GM19438 (cell line): ENCODE results near the gene RALGAPA2.

ENCODE experiments used
- ATAC-seq: cut with Tn5 transposase; IDR thresholded peaks from one replicate; pipeline ENCODE4 v1.9.1; 2021; ENCODE audit warnings: low read depth; ENCODE audit not compliant: unreplicated experiment

The RALGAPA2 gene

DNA sequence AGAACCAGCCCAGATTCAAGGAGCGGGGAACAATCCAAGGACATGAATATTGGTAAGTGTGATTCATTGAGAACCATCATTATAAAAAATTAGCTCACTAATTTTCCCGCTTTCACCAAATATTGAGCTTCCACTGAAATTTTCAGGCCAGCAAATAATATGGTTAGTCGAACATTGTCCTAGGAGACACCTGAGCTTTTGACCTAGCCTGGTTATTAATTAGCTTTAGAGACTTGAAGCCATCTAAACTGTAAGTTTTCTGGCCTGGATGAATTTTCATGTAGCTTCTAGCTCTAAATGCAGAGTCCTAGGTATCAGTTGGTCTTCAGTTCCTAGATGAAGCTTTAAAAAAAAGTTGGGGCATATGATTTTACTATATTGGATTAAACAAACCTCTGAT is 17.1 kb upstream of the RALGAPA2 start:
- ATAC-seq, result no peak

DNA sequence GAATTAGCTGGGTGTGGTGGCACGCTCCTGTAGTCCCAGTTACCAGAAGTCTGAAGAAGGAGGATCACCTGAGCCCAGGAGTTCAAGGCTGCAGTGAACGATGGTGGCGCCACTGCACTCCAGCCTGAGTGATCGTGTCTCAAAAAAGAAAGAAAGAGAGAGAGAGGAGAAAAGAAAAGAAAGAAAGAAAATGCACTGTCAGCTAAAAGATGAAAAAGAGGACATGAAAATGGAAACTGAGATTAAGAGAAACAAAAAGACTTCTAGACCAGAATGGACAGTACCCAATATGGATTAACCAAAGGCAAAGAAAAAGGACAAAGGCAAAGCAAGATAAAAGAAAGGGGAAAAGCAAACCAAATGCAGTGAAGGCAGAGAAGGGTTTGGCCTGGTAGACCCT is 9.0 kb upstream of the RALGAPA2 start:
- ATAC-seq, result no peak

GRCh38 chr20:20720158-20720557 is 7.7 kb upstream of the RALGAPA2 start:
- ATAC-seq, result no peak

DNA sequence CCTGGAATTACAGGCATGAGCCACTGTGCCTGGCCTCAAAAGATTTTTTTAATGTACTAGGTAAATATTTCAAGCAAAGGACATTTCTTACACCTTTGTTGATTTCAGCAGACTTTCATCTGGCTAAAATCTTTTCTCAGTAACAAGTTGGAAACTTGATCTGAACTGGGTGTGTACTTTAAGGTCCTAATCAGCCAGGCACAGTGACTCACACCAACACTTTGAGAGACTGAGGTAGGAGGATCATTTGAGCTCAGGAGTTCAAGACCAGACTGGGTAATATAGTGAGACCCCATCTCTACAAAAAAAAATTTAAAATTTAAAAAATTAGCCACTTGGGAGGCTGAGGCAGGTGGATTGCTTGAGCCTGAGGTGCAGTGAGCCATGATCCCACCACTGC is 7.0 kb upstream of the RALGAPA2 start:
- no peak for ATAC-seq

DNA sequence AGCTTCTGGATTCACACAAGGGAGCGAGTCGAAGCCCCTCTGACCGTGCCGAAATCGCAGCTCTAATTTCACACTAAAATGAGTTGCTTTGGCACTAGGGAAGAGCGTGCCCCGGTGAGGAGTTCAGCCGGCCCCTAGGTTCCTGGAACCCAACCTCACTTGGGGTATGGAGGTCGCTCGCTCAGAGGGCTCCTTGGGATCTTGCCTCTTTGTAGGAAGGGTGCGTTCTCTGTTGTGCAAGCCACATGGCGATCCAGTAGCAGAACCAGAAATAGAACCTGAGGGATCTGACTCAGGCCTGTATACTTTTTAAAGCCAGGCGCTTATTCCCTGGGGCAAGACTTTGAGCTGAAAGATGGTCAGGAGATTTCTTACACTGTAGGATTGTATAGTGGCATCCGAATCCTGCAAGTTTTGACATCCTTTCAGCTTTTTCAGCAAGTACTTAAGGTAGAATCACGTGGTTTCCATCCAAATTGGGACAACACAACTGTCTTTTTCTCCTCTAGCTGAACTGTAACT is 861 bp upstream of the RALGAPA2 start:
- ATAC-seq, result no peak

DNA sequence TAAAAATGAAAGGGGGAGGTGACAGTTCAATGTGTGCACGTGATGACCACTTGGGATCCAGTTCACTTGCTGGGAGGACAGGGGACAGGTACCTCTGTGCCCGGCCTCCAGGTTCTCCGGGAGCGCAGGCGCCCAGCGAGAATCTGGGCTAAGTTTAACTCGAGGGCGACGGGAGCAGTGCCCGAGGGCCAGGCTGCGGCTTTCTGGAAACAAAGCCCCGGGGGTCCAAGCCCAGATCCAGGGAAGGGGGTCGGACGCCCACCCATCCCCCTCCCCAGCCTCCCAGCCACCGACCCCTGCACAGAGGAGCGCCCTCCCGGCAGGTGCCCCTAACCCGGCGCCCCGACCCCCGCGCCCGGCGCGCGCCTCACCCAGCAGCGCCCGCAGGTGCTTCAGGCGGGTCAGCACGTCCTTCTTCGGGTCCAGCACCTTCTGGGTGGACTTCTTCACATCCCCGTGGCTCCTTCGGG is 405 bp downstream of the RALGAPA2 start:
- ATAC-seq, result peak; percentile 10

- ATAC-seq, result no peak
These were observed 1.0 kb downstream of the RALGAPA2 start for GRCh38 chr20:20711413-20711812.

- peak; percentile 36 for ATAC-seq
These were observed 1.8 kb downstream of the RALGAPA2 start for GRCh38 chr20:20710443-20711315.

DNA sequence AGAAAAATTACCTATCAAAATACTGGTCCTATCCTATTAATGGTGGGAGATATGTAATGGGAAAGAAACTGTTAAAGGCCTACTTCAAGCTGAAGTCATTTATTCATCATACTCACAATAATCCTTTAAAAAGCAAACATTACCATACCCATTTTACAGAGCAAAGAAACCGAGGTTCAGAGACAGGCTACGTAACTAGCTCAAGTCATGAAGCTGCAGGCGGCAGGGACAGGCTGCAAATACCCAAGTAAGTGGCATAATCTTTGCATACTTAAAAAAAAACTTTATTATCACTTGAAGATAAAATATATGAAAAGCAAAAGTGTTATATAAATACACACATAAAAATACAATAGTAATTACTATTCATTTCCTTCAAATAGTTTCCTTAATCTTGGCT is 2.6 kb downstream of the RALGAPA2 start:
- no peak for ATAC-seq

GRCh38 chr20:20706285-20706684 is 6.2 kb downstream of the RALGAPA2 start:
- ATAC-seq, result no peak

DNA sequence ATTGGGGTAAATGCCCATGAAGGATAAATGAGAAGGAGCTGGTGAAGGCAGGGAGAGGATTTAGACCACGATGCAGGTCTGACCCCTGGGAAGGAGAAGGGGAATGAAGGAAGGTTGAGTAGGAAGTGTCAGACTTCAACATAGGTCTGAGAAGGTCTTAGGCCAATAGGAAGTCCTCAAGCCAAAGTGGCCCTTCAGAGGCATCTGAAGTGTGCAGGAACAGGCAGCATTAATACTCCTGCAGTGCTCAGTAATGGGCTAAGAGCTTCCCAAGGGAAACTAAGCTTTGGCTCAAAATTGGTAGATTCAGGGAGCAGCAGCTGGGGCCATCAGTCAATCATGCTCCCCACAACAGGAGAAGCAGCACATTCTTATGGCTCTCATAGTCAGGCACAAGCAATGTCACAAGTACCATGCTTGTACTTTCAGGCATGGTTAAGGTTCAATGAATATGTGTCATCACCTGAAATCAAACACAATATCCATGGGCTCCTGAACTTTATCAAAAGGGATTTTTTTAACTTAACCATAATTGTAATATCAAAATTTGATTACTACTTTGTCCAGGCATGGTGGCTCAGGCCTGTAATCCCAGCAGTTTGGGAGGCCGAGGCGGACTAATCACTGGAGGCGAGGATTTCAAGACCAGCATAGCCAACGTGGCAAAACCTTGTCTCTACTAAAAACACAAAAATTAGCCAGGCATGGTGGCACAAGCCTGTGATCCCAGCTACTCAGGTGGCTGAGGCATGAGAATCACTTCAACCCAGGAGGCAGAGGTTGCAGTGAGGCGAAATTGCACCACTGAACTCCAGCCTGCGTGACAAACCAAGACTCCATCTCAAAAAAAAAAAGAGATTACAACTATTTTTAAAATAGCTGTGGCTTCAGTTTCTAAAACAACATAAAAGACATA is 9.9 kb downstream of the RALGAPA2 start:
- ATAC-seq, result no peak

GRCh38 chr20:20699917-20700316 is 12.5 kb downstream of the RALGAPA2 start:
- no peak for ATAC-seq

GRCh38 chr20:20699144-20699543 is 13.3 kb downstream of the RALGAPA2 start:
- ATAC-seq, result no peak

- ATAC-seq, result no peak
These were observed 15.1 kb downstream of the RALGAPA2 start for GRCh38 chr20:20697325-20697845.

- ATAC-seq, result no peak
These were observed 17.1 kb downstream of the RALGAPA2 start for GRCh38 chr20:20695250-20695816.

DNA sequence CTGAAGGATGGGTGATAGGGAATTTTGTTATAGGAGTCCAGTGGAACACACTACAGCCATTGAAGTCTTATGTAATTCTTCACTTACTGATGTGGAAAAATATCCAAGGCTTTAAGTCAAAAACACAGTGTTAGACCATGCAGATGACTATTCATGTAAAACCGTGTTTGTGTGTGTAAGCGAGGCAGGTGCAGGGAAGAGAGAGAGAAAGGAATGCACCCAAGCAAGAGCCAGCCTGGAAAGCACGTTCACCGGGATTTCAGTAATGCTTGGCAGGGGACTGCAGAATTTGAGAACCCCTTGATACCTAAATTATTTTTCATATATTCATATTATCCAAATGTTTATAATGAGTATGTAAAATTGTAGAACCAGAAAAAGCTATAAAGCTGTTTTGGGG is 17.9 kb downstream of the RALGAPA2 start:
- no peak for ATAC-seq

DNA sequence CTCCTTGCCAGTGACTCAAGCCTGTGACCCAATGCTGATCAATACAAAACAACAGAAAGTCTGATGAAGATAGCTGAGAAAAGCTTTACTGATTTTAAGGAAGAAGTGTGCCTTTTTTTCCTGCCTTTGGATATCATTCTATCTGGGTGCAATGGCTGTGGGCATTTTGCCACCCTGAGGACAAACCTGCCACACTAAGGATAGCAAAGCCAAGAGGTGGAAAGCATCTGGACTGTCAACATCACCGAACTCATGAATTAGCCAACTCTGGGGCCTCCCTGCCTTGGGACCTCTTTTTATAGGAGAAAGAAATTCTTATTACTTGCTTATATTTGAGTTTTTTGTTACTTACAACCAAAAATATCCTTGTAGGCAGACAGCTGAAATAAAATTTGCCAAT is 19.9 kb downstream of the RALGAPA2 start:
- no peak for ATAC-seq

- ATAC-seq, result peak; percentile 61
These were observed 20.8 kb downstream of the RALGAPA2 start for GRCh38 chr20:20691477-20692235.

- peak; percentile 70 for ATAC-seq
These were observed 21.6 kb downstream of the RALGAPA2 start for GRCh38 chr20:20690676-20691476.
